ENCODE measurements around the gene PADI1.

Gene PADI1

GRCh38 chr1:17258116-17258757 lies 53.3 kb downstream of the PADI1 start:
- DNase-seq = no peak
- H3K27me3 Mint-ChIP-seq (ENCODE audit: low read depth, poor library complexity) = peaks cover 40% of the 10 kb centered on the region
- H3K9me3 Mint-ChIP-seq = peaks cover 11% of the 10 kb centered on the region
- no peaks in the 10 kb centered on the region for H3K36me3 Mint-ChIP-seq (ENCODE audit: low read depth)
- peaks cover 10% of the 10 kb centered on the region for H3K4me1 Mint-ChIP-seq
- TF ChIP-seq, protein P1, sequence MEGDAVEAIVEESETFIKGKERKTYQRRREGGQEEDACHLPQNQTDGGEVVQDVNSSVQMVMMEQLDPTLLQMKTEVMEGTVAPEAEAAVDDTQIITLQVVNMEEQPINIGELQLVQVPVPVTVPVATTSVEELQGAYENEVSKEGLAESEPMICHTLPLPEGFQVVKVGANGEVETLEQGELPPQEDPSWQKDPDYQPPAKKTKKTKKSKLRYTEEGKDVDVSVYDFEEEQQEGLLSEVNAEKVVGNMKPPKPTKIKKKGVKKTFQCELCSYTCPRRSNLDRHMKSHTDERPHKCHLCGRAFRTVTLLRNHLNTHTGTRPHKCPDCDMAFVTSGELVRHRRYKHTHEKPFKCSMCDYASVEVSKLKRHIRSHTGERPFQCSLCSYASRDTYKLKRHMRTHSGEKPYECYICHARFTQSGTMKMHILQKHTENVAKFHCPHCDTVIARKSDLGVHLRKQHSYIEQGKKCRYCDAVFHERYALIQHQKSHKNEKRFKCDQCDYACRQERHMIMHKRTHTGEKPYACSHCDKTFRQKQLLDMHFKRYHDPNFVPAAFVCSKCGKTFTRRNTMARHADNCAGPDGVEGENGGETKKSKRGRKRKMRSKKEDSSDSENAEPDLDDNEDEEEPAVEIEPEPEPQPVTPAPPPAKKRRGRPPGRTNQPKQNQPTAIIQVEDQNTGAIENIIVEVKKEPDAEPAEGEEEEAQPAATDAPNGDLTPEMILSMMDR (IDR thresholded peaks at IDR 0.05) = no peak
- no peak overlapping the region for H3K27ac Mint-ChIP-seq
- H3K4me3 Mint-ChIP-seq = no peak overlapping the region

- H3K4me1 Mint-ChIP-seq = peaks cover 8% of the 10 kb centered on the region
- peaks cover 12% of the 10 kb centered on the region for H3K9me3 Mint-ChIP-seq
- no peaks in the 10 kb centered on the region for H3K36me3 Mint-ChIP-seq (ENCODE audit: low read depth)
- no peak overlapping the region for H3K4me3 Mint-ChIP-seq
- H3K27me3 Mint-ChIP-seq (ENCODE audit: low read depth, poor library complexity) = peaks cover 43% of the 10 kb centered on the region
- DNase-seq = no peak
- TF ChIP-seq, protein P1 (IDR thresholded peaks at IDR 0.05) = no peak
- H3K27ac Mint-ChIP-seq = no peak overlapping the region
These were observed 53.8 kb downstream of the PADI1 start for GRCh38 chr1:17258758-17259130.

GRCh38 chr1:17259233-17259873 lies 54.4 kb downstream of the PADI1 start:
- DNase-seq = no peak
- Mint-ChIP-seq H3K27ac (no peak overlapping the region), H3K36me3 (ENCODE audit: low read depth) (no peaks in the 10 kb centered on the region), H3K4me1 (peaks cover 4% of the 10 kb centered on the region), H3K27me3 (ENCODE audit: low read depth, poor library complexity) (peaks cover 44% of the 10 kb centered on the region), H3K9me3 (peaks cover 12% of the 10 kb centered on the region), H3K4me3 (no peak overlapping the region)
- TF ChIP-seq, protein P1 (IDR thresholded peaks at IDR 0.05) = no peak

GRCh38 chr1:17260264-17260663 lies 55.3 kb downstream of the PADI1 start:
- peaks cover 4% of the 10 kb centered on the region for H3K4me1 Mint-ChIP-seq
- peaks cover 44% of the 10 kb centered on the region for H3K27me3 Mint-ChIP-seq (ENCODE audit: low read depth, poor library complexity)
- H3K9me3 Mint-ChIP-seq = peaks cover 12% of the 10 kb centered on the region
- H3K36me3 Mint-ChIP-seq (ENCODE audit: low read depth) = no peaks in the 10 kb centered on the region
- TF ChIP-seq, protein P1 (IDR thresholded peaks at IDR 0.05) = no peak
- no peak for DNase-seq
- no peak overlapping the region for H3K27ac Mint-ChIP-seq
- H3K4me3 Mint-ChIP-seq = no peak overlapping the region

DNA sequence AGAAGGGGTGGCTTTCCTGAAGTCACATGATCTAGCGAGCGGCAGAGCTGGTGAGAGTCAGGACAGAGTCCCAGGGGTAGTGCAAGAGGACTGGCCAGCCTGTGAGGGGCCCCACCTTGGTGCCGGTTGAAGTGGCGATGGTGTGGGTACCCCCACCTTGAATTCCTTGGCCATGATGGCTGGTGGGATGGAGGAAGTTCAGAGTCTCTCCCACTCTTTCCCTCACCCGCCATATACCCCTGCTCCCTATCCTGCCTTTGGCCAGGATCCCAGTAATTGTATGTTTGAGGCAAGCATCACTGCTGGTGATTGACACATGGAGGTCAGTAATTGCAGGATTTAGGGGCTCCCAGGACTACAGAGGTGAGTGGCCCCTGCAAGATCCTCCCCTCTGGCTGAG lies 55.8 kb downstream of the PADI1 start:
- H3K4me3 Mint-ChIP-seq = no peak overlapping the region
- DNase-seq = no peak
- TF ChIP-seq, protein P1 (IDR thresholded peaks at IDR 0.05) = no peak
- H3K4me1 Mint-ChIP-seq = peaks cover 4% of the 10 kb centered on the region
- peaks cover 41% of the 10 kb centered on the region for H3K27me3 Mint-ChIP-seq (ENCODE audit: low read depth, poor library complexity)
- H3K27ac Mint-ChIP-seq = no peak overlapping the region
- H3K36me3 Mint-ChIP-seq (ENCODE audit: low read depth) = no peaks in the 10 kb centered on the region
- H3K9me3 Mint-ChIP-seq = peaks cover 12% of the 10 kb centered on the region

DNA sequence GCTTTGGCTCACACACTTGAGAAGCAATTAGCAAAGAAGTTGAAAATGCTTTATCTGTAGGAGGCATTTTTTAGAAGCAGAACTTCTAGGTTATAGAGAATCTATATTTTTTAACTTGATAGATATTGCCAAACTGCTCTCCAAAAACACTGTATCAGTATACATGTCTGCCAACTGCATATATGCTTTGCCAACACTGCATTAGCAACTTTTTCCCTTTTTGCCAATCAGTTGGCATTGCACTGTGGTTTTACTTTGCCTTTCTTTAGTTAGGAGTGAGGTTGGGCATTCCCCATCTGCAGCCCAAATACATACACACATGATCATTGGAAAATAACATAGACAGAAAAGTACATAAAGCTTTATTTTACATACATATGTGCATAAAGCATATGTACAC lies 59.0 kb downstream of the PADI1 start:
- Mint-ChIP-seq H3K27me3 (ENCODE audit: low read depth, poor library complexity) (peaks cover 26% of the 10 kb centered on the region), H3K9me3 (peaks cover 12% of the 10 kb centered on the region), H3K4me3 (no peak overlapping the region), H3K4me1 (no peaks in the 10 kb centered on the region), H3K36me3 (ENCODE audit: low read depth) (no peaks in the 10 kb centered on the region), H3K27ac (no peak overlapping the region)
- TF ChIP-seq, protein P1 (IDR thresholded peaks at IDR 0.05) = no peak
- DNase-seq = no peak

Measured in nephron progenitor cell (in vitro differentiated cells).